ENCODE data around the gene CYLD.

The CYLD gene

DNA sequence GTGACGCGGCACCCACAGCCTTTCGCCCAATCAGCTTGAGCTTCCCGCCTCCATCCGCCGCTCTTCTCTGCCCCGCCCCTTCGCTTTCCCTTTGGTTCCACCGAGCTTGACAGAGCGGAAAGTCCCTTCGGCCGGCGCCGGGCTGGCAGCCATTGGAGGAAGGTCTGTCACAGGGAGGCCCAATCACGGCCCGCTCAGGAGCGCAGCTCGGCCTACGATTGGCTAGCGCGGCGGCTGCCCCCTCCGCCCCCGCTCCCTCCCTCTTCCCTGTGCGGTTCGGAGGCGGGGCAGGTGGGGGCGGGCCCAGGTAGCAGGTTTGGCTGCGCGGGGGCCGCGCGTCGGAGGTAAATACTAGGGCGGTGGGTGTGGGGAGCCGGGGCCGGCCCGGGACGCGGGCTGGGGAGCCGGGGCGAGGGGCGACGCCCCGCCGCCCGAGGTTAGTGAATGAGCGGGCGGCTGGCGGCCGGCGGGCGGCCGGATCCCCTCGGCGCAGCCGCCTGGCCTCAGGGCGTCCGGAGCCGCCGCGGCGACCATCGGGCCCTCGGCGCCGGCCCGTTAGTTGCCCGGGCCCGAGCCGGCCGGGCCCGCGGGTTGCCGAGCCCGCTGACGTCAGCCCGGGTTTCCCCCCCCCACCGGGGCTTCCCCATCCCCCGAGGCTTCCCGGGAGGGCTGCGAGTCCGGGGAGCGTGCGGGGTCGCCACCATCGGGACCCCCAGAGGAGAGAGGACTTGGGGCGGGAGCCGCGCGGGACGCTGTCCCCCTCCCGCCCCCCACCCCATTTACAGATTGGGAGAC is at the start of gene CYLD:
Gene CYLD (plus strand): TSS at position 306 of the 795 bp plus-strand sequence. CDS start 7,613 bp downstream, outside the sequence.
- peak; percentile 100 for DNase-seq

DNA sequence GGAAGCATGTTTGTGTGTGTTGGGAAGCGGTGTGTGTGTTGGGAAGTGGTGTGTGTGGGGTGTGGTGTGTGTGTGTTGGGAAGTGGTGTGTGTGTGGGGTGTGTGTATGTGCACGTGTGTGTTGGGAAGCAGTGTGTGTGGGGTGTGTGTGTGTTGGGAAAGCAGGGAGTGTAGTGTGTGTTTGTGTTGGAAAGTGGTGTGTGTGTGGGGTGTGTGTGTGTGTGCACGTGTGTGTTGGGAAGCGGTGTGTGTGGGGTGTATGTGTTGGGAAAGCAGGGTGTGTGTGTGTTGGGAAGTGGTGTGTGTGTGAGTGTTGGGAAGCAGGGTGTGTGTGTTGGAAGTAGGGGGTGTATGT is 49.3 kb upstream of the CYLD start:
- no peak for DNase-seq

DNA sequence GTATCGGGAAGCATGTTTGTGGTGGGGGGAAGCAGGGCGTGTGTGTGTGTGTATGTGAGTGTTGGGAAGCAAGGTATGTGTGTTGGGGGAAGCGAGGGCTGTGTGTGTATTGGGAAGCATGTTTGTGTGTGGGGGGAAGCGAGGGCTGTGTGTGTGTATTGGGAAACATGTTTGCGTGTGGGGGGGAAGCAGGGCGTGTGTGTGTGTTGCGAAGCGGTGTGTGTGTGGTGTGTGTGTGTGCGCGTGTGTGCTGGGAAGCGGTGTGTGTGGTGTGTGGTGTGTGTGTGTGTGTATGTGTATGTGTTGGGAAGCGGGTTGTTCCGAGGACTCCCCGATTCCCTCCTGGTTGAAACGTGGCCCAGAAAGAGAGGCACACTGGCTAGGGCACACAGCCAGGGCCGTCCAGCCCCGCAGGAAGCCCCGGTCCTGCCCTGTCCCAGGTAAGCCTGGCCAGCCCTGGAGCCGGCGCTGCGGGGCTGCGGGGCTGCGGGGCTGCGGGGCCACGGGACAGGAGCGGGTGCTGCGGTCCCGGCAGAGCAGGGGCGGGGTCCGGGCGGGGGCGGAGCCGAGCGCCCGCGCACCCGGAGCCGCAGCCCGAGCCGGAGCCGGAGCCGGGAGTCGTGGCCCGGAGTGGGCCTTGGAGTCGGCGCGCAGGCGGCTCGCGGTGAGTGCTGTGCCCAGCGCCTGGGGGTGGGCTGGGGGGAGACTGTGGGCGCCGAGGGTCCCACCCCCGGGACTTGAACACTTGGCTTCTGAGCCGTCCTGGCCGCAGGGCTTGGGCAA is 48.7 kb upstream of the CYLD start, which contains the start of gene NOD2:
Gene NOD2 (plus strand): TSS at position 608 of the 783 bp plus-strand sequence. CDS start 5,890 bp downstream, outside the sequence.
- DNase-seq = no peak

DNA sequence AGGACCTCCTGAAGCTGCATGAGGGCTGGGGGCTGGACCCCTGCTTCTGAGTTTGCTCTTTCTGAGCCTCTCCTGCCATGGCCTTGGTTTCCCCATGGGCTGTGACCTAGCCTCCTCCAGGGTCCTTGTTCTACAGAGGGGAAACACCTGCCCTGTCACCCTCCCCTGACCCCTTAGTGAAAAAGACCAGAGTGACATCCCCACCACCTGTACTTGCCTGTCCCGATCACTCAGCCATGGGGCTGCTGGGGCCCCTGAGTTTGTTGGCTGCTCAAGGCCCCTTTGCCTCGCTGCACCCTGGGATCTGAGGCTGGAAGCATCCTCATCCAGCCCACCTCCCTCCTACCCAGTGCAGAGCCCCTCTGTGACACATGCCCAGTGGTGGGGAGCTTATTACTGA is 47.7 kb upstream of the CYLD start:
- no peak for DNase-seq

DNA sequence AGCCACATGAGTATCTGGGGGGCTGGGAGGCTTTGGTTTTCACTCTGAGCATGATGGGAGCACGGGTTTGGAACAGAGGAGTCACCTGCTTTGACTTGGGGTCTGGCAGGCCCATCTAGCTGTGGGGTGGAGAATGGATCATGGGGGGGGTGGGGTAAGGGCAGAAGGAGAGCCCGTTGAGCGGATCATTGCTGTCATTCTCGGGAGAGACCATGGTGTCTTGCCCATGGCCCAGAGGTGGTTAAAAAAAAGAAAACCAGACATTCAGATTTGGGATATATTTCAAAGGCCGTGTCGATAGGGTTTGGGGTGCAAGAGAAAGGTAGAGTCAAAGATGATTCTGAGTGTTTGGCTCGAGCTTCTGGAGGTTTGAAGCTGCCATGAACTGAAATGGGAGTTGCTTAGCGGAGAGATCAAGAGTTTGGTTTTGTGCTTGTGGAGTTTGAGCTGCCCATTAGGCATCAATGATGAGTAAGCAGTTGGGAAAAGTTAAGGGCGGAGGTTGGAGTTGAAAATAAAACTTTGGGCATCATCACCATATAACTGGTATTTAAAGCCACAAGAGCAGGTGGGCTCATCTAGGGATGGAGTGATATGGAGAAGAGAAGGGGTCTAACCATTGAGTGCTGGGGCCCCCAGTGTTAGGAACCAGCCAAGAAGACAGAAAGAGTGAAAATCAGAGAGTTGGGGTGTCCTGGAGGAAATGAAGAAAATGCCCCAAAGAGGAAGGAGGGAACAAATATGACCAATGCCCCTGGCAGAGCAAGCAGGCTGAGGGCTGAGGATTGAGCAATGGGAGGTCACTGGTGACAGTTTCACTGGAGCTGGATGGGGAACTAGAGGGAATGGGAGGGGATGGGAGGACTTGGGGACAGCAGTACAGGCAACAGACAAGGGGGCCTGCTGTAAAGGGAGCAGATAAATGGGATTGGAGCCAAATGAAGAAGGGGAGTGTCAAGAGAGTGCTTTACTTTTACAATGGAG is 46.6 kb upstream of the CYLD start:
- DNase-seq = no peak

DNA sequence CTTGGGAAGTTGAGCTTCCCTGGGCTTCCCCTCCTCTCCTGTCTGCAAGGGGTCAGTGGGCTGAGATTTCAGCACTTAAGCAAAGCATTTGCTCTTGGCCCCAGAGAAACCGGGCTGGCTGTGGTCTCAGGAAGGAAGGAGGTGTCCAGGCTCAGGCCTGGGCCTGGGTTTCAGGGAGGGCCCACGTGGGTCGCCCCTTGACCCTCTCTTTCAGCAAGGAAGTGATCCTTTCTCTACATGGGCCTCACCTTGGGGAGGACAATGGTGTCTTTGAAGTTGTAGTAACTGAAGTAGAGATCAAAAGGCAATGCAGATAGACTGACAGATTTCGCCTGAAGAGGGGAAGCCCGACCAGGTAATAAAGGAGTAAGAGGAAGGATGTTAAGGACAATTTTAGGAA is 45.8 kb upstream of the CYLD start:
- DNase-seq = peak; percentile 21

DNA sequence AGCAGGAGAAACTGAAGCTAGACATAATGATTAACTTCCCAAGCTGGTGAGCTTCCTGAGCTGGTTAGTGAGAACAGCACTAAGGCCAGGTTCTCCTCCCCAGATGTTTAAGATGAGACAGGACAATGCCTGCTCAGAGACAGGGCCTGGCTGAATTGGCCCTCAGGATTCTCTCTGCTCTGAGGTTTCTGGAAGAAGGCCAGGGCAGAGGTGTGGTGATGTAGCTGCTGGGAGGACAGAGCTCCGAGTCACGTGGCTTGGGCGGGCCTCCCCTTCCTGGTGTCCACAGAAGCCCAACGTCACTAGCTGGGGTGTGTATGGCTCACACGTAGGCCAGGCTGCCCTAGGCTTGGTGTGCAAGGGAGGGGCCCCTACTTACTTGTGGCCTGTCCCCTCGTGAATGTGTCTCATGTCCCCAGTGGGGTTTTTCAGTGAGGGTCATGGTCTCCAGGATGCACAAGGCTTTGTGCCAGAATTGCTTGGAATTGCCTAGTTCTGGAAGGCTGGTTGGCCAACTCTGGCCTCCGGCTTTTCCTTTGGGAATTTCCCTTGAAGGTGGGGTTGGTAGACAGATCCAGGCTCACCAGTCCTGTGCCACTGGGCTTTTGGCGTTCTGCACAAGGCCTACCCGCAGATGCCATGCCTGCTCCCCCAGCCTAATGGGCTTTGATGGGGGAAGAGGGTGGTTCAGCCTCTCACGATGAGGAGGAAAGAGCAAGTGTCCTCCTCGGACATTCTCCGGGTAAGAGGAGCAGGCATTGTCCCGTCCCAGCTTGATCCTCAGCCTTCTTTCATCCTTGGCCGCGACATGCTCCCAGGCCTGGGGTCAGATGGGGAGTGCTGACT is 45.1 kb upstream of the CYLD start:
- DNase-seq = peak; percentile 76

DNA sequence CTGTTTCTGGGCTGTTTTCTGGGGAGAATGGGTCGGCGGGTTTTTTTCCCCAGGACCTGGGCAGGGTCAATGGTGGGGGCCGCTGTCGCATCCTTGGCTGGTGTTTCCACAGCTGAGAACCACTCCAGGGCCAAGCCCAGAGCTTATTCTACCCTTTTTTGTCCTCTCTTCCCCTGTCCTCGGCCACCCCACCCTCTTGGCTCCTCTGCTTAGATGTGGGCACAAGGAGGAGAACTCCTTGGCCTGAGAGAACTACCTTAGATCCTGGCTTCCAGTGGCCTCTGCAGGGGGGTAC is 44.5 kb upstream of the CYLD start:
- DNase-seq = no peak

DNA sequence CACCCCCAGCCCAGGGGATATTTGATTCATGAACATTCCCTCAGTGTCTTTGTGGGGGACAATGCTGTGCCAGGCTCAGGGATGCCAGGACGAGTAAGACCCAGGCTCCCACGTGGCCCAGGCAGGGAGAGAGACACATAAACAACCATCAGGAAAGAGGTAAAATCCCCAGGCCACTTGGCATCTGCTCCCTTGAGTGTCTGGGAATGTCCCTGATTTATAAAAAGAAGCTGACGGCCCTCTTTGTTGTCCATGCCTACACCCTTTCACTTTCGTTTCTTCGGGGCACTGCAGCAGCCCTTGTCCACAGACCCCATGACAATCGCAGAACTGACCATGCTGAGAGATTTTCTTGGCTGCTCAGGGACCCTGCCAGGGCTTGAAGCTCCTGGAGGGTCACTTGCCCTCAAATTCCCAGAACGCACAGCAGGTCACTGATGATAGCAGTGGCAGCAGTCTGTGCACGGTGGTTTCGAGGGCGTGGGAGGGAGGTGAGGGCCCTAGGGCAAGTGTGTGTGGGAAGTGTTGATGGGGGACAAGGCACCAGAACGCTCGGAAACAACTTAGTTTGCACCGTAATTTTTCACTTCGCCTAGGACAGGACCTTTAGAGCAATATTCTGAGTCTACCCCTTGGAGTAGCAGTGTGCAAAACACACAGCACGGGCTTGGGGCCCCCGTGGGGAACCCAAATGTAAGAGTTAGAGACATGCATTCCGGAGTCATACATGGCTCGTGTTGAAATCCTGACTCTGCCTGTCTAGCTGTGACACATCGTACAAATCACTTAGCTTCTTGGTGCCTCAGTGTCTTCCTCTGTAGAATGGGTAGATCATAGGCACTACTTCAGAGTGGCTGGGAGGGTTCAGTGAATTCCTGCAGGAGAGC is 43.8 kb upstream of the CYLD start:
- DNase-seq = peak; percentile 57

DNA sequence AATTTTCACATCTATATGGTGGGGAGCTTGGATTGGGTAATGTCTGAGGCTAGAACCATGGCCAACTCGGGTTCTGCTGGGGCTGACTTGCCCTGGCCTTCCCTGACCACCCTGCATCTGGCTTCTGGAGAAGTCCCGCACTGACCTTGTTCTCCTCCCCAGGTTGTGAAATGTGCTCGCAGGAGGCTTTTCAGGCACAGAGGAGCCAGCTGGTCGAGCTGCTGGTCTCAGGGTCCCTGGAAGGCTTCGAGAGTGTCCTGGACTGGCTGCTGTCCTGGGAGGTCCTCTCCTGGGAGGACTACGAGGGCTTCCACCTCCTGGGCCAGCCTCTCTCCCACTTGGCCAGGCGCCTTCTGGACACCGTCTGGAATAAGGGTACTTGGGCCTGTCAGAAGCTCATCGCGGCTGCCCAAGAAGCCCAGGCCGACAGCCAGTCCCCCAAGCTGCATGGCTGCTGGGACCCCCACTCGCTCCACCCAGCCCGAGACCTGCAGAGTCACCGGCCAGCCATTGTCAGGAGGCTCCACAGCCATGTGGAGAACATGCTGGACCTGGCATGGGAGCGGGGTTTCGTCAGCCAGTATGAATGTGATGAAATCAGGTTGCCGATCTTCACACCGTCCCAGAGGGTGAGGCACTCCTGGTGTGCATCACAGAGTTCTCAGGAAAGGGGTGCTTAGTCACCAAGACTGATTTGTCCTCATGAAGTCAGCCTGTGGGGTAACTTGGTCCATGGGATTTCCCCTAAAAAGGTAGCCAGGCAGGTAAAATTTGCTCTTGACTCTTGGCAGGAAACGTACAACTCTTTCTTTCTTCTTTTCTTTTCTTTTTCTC is 42.3 kb upstream of the CYLD start:
- peak; percentile 90 for DNase-seq

DNA sequence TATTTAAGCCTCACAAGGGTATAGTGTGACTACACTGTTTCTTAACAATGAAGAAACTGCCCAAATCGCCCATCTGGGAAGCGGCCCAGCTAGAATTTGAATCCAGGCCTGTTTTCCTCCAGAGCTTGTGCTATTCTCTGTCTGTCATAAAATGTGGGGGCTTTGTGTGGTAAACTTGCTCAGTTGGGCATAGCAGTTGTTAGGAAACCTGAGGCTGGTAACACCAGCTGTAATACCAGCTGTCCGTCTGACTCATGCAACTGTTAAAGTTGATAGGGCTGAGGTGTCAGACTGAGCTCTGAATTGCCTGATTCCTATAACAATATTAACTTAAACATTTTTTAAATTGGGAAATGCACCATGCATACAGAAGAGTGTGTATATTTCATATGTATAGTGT is 39.2 kb upstream of the CYLD start:
- peak; percentile 57 for DNase-seq

DNA sequence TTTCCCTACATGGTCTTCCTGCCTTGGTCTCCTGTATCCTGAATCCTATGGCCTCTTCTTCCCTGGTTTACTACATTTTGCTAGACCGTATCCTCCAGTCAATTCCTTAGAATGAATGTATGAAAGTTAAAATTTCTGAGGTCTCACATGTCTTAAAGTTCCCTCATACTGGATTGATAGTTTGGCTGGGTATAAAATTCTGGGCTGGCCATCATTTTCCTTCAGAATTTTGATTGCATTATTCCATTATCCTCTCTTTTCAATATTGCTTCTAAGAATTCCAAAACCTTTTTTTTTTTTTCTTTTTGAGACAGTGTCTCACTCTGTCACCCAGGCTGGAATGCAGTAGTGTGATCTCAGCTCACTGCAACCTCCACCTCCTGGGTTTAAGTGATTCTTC is 37.6 kb upstream of the CYLD start:
- DNase-seq = no peak

DNA sequence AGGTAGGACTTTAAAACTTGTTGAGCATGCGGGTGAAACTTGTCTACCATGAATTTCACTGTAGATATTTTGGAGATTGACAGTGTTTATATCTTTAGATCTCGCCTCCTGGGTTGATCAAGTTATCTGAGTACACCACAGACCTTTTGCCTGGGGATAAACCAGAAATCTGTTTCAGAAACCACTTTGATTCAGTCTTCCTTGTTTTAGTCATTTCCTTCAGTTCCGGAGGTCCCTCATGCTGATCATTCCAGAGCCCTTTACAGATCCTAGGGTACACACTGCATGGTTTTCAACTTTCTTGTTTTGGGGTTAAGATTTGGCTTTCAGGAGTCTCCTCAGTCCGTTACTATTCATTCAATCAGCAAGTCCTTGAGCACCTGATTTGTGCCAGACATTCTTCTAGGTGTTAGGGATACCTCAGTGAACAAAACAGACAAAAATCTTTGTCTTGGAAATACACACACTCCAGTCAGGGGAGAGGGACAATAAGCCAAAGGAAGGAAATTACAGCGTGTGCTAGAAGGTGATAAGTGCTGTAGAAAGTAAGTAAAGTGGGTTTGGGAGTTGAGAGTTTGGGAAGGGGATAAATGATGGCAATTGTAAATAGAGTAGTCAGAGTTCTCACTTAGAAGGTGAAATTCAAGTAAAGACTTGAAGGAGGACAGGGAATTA is 36.3 kb upstream of the CYLD start:
- no peak for DNase-seq

DNA sequence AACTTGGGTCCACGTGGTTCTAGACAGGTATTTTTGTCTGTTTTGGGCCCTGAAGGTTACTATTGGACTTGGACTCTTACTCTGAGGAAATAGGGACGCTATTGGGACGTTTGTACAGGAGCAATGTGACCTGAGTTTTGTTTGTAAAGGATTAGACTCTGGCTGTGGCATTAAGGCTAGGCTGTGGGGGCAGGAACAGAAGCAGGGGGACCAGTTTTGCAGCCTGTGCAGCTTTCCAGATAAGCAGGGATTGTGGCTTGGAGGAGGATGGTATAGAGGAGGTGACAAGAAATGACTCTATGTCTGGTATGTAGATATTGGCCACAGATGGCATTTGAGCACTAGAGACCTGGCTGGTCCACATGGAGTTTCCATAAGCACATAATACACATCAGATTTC is 35.6 kb upstream of the CYLD start:
- DNase-seq = no peak

DNA sequence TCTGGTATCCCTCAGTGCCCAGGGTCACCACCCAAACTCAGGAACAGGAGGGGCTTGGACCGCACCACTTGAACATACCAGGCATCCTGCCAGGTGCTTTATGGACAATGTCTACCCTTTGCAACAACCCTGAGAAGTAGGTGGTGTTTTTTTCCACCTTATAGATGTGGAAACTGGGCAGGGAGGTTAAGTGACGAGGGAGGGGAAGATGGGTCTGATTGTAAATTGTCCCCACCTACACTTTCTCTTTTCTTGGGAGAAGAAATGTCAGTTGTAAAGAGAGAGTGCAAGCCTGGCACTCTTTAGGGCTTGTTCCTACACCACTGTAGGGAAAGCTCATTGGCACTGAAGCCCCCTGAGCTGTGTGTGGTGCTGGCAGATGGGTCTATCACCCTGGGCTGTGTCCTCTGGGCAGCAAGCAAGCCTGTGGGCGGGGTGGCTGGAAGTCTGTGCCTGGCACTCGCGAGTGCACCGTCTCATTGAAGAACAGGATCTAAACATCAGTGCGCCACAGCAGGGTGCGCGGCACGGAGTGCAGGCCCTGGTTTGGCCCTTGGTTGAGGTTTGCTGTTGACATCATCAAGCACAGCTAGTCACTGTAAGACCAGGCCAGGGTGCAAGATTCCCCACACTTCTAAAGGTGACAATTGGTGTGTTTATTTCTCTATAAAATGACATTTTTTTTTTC is 33.4 kb upstream of the CYLD start:
- peak; percentile 55 for DNase-seq

DNA sequence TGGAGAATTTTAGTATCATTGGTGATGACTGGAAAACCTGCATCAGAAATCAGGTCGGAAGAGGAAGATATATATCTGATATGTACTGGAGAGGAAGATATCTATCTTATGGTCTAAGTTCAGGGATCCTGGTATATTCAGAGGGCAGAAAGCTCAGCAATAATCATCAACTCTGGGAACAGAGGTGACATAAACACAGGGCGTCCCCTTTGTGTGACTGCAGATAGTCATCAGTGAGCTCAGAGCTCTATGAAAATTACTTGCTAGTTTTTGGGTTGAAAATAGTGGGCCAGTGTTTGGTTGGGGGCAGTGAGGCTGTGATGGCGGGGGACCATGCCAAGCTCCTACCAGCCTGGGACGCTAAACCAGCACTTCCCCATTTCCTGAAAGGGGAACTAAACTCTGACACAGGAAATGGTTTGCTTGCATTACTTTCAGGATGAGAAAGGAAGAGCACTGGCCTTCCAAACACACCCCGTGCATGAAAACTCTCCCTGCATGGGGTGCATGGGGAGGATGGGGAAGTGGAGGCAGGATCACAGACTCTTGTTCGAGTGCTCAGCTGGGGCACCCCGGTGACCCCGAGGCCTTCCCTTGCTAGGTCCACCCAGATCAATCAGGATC is 32.7 kb upstream of the CYLD start:
- peak; percentile 30 for DNase-seq

DNA sequence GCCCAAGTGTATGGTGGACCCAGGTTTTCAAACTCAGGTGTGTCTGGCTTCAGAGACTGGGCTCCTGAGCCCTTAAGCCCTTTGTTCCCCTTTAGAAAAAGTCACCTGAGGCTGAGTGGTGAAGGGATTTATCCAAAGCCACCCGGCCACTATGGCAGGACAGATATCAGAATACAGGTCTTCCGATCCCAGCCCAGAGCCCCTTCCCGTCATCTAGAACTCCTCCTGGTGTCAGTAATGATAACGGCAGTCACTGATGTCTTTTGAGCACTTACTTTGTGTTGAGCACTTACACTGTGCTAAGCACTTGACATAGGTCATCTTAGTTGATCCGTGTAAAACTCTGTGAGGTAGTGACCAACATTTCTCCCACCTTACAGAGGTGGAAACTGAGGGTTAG is 31.9 kb upstream of the CYLD start:
- no peak for DNase-seq

DNA sequence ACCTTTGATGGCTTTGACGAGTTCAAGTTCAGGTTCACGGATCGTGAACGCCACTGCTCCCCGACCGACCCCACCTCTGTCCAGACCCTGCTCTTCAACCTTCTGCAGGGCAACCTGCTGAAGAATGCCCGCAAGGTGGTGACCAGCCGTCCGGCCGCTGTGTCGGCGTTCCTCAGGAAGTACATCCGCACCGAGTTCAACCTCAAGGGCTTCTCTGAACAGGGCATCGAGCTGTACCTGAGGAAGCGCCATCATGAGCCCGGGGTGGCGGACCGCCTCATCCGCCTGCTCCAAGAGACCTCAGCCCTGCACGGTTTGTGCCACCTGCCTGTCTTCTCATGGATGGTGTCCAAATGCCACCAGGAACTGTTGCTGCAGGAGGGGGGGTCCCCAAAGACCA is 30.8 kb upstream of the CYLD start:
- no peak for DNase-seq
